ENCODE results near the gene GID8. TPM values are rescaled to one million over a fixed set of nuclear protein-coding genes. Genes with fewer than 3 reads are reported as not detected.

Gene GID8
- total and polyA plus RNA-seq, 2 of the 13 experiments (the other 11 are each of a cell fraction or from before 2014, with no cell fraction given): 39.6 to 59.8 TPM

DNA sequence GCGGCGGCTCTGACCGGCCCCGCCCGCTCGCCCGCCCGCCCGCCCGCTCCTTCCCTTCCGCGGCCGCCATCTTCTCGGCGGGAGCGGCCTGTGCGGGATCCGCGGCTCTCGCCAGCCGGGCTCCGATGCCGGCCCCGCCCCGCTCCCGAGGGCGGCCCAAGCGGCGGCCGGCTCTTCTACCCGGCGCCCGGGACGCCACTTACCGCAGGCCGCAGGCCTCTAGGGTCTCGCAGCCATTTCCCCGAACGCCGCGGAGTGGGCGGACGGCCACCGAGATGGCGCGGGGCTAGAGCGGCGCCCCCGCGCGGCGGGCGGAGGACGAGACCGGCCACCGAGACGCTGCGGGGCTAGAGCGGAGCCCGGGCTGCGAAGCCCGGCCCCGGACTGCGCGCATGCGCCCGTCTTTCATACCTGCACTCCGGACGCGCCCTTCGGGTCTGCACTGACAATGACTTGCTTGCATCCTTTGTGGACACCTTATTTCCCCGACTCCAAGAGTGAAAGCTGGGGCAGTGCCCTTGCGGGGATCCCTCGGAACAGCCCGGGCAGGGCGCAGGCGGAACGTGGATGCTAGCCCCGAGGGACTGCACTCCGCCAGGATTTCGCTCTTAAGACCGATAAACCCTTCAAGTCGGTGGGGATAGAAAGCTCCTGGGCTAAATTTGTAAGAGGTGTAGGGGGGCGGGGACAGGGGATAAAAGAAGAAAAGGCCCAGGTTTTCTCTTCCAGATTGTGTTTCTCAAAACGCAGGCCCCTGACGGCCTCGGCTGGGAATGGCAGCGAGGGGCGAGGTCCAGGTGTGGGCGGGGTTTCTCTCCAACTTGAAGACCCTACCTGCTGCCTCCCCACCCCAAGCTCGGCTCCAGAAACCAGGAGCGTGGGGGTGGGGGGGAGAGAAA lies 11.5 kb upstream of the GID8 start, which contains the start of gene DIDO1 (continued):
- TF ChIP-seq, protein P1, sequence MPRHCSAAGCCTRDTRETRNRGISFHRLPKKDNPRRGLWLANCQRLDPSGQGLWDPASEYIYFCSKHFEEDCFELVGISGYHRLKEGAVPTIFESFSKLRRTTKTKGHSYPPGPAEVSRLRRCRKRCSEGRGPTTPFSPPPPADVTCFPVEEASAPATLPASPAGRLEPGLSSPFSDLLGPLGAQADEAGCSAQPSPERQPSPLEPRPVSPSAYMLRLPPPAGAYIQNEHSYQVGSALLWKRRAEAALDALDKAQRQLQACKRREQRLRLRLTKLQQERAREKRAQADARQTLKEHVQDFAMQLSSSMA (CRISPR knock-in tag; IDR thresholded peaks at IDR 0.05): 0 out of 2 replicates have a peak, but pooled peaks have one; percentile 36
- TF ChIP-seq ARNT2 (CRISPR knock-in tag; IDR thresholded peaks at IDR 0.05; ENCODE audit: low read depth): no peak; the same call in 1 of the 2 replicates
- TF ChIP-seq ZNF629 (CRISPR knock-in tag; conservative IDR thresholded peaks at IDR 0.05): no peak; the same call in 1 of the 2 replicates
- TF ChIP-seq, protein P2, sequence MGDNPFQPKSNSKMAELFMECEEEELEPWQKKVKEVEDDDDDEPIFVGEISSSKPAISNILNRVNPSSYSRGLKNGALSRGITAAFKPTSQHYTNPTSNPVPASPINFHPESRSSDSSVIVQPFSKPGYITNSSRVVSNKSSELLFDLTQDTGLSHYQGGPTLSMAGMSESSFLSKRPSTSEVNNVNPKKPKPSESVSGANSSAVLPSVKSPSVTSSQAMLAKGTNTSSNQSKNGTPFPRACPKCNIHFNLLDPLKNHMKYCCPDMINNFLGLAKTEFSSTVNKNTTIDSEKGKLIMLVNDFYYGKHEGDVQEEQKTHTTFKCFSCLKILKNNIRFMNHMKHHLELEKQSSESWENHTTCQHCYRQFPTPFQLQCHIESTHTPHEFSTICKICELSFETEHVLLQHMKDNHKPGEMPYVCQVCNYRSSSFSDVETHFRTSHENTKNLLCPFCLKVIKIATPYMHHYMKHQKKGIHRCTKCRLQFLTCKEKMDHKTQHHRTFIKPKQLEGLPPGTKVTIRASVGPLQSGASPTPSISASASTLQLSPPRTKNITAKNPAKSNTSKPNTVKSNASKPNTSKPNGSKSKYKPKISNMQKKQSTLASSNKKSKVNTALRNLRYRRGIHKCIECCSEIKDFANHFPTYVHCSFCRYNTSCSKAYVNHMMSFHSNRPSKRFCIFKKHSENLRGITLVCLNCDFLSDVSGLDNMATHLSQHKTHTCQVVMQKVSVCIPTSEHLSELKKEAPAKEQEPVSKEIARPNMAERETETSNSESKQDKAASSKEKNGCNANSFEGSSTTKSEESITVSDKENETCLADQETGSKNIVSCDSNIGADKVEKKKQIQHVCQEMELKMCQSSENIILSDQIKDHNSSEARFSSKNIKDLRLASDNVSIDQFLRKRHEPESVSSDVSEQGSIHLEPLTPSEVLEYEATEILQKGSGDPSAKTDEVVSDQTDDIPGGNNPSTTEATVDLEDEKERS (CRISPR knock-in tag; IDR thresholded peaks at IDR 0.05): no peak
- no peak for TF ChIP-seq TCF12 (IDR thresholded peaks at IDR 0.05)
- TF ChIP-seq TCF12 (CRISPR knock-in tag; IDR thresholded peaks at IDR 0.05): peak; percentile 91; the same call in 1 of the 2 replicates
- peak; percentile 94 for TF ChIP-seq TGIF2 (CRISPR knock-in tag; IDR thresholded peaks at IDR 0.05)
- TF ChIP-seq ZFY (CRISPR knock-in tag; IDR thresholded peaks at IDR 0.05): peak; percentile 96
- TF ChIP-seq HDAC1 (CRISPR knock-in tag; IDR thresholded peaks at IDR 0.05): peak; percentile 74; the same call in 1 of the 2 replicates
- TF ChIP-seq ZNF768 (CRISPR knock-in tag; IDR thresholded peaks at IDR 0.05): peak; percentile 64; the same call in 1 of the 2 replicates
- TF ChIP-seq SP140L (CRISPR knock-in tag; IDR thresholded peaks at IDR 0.05; ENCODE audit: borderline replicate concordance): peak; percentile 54; the same call in 1 of the 2 replicates
- 0 out of 2 replicates have a peak, but pooled peaks have one; percentile 6 for TF ChIP-seq MEIS1 (CRISPR knock-in tag; IDR thresholded peaks at IDR 0.05; ENCODE audit: borderline replicate concordance)
- 0 out of 2 replicates have a peak, but pooled peaks have one; percentile 39 for TF ChIP-seq ZNF839 (CRISPR knock-in tag; IDR thresholded peaks at IDR 0.05; ENCODE audit: borderline replicate concordance)
- no peak for TF ChIP-seq ZNF616 (CRISPR knock-in tag; IDR thresholded peaks at IDR 0.05; ENCODE audit: low read depth)
- TF ChIP-seq HNF4G (IDR thresholded peaks at IDR 0.05; ENCODE audit: borderline replicate concordance, low read depth, low read length): no peak
- TF ChIP-seq HNF4G (CRISPR knock-in tag; IDR thresholded peaks at IDR 0.05; ENCODE audit: borderline replicate concordance, low read depth): no peak
- no peak for TF ChIP-seq RAD51 (IDR thresholded peaks at IDR 0.05; ENCODE audit: borderline replicate concordance)
- no peak for TF ChIP-seq SRSF1 (optimal IDR thresholded peaks at IDR 0.05; ENCODE audit: low read depth, low read length)
- TF ChIP-seq NFYC (CRISPR knock-in tag; IDR thresholded peaks at IDR 0.05): 0 out of 2 replicates have a peak, but pooled peaks have one; percentile 27
- no peak for TF ChIP-seq JUNB (CRISPR knock-in tag; IDR thresholded peaks at IDR 0.05; ENCODE audit: borderline replicate concordance)
- peak; percentile 95 for TF ChIP-seq TMF1 (CRISPR knock-in tag; IDR thresholded peaks at IDR 0.05; ENCODE audit: low read depth)
- peak; percentile 60; the same call in 1 of the 2 replicates for TF ChIP-seq ZNF670 (CRISPR knock-in tag; IDR thresholded peaks at IDR 0.05; ENCODE audit: borderline replicate concordance)
- peak; percentile 65; the same call in 1 of the 2 replicates for TF ChIP-seq IRX3 (CRISPR knock-in tag; IDR thresholded peaks at IDR 0.05; ENCODE audit: borderline replicate concordance, low read depth)
- TF ChIP-seq HOXA5 (CRISPR knock-in tag; IDR thresholded peaks at IDR 0.05): peak; percentile 82; the same call in 1 of the 2 replicates
- TF ChIP-seq ISL2 (CRISPR knock-in tag; IDR thresholded peaks at IDR 0.05): peak; percentile 52; the same call in 1 of the 2 replicates
- TF ChIP-seq HIVEP1 (CRISPR knock-in tag; IDR thresholded peaks at IDR 0.05): peak; percentile 47; the same call in 1 of the 2 replicates
- no peak for TF ChIP-seq NFE2 (CRISPR knock-in tag; IDR thresholded peaks at IDR 0.05)
